Stimulated activated CD4-positive, alpha-beta T cell treated with anti-CD3 and anti-CD28 coated beads, Interleukin-4, amount 100 ng/mL, for 48 hours (primary cell): Measurements from ENCODE around the gene COL4A4.

Source experiments
- DNase-seq, 2 donors: peaks; one replicate each; pipeline ENCODE4 v3.0.0-alpha.2; 2020; ENCODE audit warnings: low read depth in 2 of 2

COL4A4 gene

GRCh38 chr2:226981791-226982326, 182.1 kb downstream of the COL4A4 start:
- no peak for DNase-seq

- no peak for DNase-seq
Observed at GRCh38 chr2:226979004-226979403, 185.0 kb downstream of the COL4A4 start.

GRCh38 chr2:226978300-226978699, 185.7 kb downstream of the COL4A4 start:
- DNase-seq, result no peak

GRCh38 chr2:226977775-226978190, 186.2 kb downstream of the COL4A4 start:
- DNase-seq, result no peak

GRCh38 chr2:226973816-226974215, 190.2 kb downstream of the COL4A4 start:
- no peak for DNase-seq

- no peak for DNase-seq
Observed at GRCh38 chr2:226971770-226972169, 192.2 kb downstream of the COL4A4 start.

GRCh38 chr2:226971084-226971483, 192.9 kb downstream of the COL4A4 start:
- DNase-seq, result no peak

GRCh38 chr2:226970362-226970761, 193.6 kb downstream of the COL4A4 start:
- no peak for DNase-seq

- DNase-seq, result no peak
Observed at GRCh38 chr2:226969417-226970080, 194.5 kb downstream of the COL4A4 start.

GRCh38 chr2:226965376-226965775, 198.6 kb downstream of the COL4A4 start:
- no peak for DNase-seq

GRCh38 chr2:226963528-226963927, 200.5 kb downstream of the COL4A4 start:
- DNase-seq, result no peak

- no peak for DNase-seq
Observed at GRCh38 chr2:226962176-226962773, 201.7 kb downstream of the COL4A4 start.

GRCh38 chr2:226959418-226959817, 204.6 kb downstream of the COL4A4 start:
- no peak for DNase-seq

- DNase-seq, result no peak
Observed at GRCh38 chr2:226956659-226957058, 207.3 kb downstream of the COL4A4 start.

GRCh38 chr2:226953826-226954225, 210.2 kb downstream of the COL4A4 start:
- DNase-seq, result no peak

- no peak for DNase-seq
Observed at GRCh38 chr2:226953206-226953605, 210.8 kb downstream of the COL4A4 start.
